Measurements from ENCODE around the gene TRPT1.

TRPT1 gene

DNA sequence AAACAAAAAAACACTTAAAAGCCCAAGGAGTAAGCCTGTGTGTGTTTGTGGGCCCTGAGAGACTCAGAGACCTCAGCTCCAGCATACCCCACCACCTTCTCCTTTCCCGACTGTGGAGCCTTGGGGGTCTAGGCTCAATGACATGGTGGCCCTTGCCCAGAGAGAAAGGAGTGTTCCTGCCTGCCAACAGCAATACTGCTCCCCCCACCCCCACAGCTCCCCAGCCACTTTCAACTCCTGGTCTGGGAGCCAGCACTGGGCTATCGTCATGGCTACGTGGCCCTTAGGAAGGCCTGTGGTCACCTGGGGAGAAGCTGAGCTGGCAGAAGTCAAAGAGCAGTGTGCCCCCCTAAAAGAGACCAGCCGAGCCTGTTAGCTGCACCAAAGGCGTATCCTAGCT is 18.1 kb upstream of the TRPT1 start:
- DNase-seq = no peak

DNA sequence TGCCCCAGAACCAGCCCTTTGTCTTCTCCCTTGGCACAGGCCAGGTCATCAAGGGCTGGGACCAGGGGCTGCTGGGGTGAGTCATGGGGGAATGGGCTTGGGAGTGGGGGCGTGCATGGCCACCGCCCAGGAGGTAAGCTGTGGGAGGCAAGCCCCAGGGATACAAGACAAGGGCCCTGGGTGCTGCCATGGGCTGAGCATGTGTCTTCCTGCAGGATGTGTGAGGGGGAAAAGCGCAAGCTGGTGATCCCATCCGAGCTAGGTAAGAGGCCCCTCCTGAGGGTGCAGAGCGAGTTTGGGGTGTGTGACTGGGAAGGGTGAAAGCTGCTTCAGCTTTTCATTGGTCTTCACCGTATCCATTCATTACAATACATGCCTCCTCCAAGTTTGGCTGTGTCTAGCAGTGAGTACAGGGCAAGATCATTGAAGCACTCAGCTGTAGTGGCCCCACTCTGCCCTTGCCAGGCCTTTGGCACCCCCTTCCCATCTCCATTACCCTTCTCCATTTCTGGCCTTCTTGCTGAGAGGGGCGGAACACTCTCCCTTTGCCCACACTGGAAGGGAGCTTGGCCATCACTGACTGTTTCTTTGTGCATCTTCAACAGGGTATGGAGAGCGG is 17.4 kb upstream of the TRPT1 start:
- DNase-seq = no peak

DNA sequence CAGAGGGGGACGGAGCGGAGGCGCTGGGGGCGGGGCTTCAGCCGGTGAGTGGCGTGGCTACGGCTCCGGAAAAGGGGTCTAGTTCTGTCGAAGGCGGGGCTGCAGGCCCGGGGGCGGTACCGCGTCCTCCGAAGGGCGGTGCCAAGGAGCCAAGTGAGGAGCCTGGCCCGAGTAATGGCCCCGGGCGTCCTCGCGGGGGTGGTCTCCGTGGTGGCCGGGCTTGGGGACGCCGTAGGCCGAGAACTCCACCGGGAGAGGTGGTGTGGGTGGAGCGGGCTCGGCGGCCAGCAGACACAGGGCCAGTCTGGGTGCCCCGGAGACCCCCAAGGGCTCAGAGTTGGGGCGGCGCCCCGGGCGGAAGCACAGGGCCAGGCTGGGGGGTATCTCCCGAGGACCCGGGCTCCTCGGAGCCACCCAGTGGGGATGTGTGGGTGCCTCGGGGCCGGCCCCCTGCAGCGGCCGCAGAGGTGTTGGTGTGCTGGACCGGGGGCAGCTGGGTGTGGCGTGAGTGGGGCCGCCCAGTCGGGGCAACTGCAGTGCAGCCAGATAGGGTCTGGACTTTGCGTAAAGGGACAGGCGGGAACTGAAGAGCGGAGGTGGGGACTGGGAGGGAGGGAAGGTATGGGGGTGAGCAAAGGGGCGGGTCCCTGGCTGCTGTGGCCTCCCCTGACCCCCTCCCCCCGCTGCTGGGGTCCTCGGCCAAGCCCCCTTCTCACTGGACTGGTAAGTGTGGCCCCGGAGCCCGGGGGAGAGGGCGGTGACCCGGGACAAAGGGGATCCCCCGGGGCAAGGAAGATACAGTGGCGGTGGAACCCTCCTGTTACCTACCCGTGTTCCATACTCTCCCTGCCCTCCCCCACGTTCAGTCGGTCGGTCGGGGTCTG is 15.7 kb upstream of the TRPT1 start:
- DNase-seq = no peak

DNA sequence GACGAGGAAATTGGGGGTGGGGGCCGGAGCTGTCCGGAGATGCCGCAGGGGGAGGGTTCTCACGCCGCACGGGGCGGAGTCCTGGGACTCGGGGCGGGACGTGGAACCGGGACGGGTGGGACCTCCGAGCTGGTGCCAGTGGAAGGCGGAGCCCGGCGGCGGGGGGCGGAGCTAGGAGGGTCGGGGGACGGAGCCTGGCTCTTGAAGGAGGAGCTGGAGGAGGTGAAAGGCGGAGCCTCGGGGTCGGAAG is 15.2 kb upstream of the TRPT1 start:
- peak; percentile 100 for DNase-seq

DNA sequence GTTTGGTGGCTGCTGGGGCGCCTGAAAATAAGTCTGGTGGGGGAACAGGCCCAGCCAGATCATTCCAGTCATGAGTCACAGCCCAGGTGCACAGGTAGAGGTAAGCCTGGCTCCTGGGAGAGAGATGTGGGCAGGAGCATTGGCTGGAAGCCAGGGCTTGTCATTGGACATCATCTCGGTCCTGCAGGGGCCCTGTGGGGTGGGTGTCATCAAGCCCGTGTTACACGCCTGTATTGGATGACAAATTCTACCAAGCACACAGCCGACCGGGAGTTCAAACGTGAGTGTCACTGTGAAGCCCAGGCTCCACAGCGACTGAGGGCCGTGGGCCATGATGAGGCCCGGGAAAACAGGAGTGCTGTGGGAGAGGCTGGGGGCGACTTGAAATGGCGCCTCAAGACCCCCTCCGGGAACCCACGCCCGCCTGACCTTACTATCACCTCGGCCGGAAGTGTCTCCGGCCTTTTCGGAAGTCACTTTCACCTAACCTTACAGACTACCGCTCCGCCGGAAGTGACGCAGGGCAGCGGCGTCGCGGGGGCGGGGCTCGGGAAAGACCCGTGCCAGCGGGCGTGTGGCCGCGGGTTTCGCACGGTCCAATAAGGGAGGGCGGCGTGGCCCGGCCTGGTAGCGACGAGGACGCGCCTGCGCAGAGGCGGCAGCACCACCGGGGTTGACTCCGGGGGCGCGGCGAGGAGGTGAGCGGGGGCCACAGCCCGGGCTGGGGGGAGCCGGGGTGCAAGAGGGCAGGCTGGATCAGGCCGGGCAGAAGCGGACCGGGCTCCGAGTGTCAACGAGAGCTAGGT is 14.7 kb upstream of the TRPT1 start, which contains the start of gene FKBP2:
TSS of gene FKBP2 (plus strand) at position 661 of the 806 bp plus-strand sequence. CDS start 1,293 bp downstream, outside the sequence.
- peak; percentile 99 for DNase-seq

DNA sequence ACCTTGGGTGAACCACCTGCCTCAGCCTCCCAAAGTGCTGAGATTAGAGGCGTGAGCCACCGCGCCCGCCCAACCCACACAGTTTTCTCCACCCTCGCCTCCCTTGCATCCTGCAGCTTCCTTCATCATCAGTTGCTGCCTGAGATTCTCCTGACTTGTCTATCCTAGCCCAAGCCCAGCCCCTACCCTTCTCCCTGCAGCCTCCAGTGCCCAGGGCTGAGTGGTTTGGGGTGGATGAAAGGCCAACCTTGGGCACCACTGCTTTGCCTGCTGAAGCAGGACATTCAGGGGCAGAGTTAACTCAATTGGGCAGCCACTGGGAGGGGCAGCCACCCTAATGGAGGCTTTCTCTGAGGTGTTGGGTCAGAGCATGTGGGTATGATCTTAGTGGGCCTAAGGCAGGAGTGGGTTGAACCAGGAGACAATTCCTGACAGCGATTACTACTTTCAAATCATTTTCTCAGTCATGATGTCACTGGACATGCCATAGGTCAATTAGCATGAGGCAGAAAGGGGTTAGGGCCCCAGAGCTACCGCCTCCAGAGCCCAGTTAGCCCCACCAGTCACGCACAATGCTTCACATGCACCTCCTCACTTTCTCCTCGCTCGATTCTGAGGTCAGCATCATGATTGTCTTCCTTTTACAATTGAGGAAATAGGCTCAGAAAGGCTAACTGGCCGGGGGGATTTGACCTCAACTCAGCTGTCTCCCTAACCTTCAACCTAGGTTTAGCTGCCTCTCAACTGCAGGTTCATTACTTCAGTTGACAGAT is 13.9 kb upstream of the TRPT1 start:
- DNase-seq = no peak

DNA sequence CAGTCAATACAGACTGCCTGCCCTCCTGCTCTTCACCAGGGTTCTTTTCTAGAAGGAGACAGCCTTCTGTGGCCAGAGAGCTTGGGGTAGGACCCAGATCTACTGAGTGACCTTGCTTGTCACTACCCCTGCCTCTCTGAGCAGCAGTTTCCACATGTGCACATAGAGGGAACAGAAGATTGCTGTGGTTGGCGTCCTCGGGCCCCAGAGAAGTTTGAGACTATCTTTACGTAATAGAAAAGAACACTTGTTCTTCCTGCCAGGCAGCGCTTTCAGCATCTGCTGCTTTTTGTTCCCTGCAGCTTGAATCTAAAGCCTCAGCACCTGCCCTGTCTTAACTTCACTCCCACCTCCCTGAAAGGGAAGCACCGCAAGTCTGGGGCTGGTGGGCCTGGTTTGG is 13.0 kb upstream of the TRPT1 start:
- DNase-seq = no peak

DNA sequence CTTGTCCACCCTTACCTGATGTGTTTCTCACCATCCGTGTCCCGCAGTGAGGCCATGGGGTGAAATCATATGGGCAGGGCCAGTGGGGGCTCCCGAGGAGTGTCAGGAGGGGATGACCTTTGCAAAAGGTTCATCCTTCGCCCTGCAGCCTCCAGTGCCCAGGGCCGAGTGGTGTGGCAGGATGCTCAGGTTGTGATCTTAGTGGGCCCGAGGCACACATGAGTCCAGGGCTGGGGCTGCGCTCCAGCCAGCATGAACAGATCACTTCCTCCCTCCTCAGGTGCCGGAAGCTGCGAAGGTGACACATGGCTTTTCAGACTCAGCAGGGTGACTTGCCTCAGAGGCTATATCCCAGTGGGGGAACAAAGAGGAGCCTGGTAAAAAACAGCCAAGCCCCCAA is 12.1 kb upstream of the TRPT1 start:
- DNase-seq = no peak

DNA sequence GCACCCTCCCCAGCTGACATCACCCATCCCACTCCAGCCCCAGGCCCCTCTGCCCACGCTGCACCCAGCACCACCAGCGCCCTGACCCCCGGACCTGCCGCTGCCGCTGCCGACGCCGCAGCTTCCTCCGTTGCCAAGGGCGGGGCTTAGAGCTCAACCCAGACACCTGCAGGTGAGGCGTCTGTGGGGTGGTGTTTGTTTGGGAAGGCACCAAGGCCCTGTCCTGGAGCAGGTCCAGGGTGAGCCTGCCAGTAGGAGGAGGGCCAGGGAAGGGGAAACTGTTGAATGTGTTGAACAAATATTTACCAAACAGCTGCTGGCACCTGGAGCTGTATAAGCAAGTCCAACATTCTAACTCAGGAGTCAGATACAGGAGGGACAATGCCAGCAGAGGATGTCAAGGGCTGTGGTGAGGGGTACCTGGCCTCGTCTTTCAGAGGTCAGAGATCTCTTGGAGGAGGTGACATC is 11.5 kb upstream of the TRPT1 start:
- DNase-seq = no peak

DNA sequence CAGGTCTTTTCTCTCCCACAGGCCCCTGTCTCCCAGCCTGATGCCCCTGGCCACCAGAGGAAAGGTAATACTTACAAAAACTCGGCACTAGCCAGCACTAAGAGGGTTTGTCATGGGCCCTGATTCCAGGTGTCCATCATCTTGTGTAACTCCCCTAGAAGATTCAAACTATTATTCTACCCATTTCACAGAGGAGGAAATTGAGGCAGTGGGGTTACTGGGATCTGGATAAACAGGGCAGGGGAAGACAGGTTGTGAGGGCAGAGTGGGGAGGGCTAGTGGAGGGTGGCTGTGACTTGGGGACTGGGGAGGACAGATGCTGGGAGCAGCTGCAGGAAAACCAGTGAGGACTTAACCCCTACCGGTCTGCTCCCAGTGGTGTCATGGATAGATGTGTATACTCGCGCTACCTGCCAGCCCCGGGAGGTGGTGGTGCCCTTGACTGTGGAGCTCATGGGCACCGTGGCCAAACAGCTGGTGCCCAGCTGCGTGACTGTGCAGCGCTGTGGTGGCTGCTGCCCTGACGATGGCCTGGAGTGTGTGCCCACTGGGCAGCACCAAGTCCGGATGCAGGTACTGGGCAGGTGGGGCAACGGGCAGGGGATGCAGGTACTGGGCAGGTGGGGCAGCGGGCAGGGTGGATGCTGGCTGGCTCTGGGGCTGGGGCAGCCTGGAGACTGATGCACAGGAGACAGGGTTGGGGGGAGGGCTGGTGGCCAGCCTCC is 9.6 kb upstream of the TRPT1 start:
- no peak for DNase-seq

DNA sequence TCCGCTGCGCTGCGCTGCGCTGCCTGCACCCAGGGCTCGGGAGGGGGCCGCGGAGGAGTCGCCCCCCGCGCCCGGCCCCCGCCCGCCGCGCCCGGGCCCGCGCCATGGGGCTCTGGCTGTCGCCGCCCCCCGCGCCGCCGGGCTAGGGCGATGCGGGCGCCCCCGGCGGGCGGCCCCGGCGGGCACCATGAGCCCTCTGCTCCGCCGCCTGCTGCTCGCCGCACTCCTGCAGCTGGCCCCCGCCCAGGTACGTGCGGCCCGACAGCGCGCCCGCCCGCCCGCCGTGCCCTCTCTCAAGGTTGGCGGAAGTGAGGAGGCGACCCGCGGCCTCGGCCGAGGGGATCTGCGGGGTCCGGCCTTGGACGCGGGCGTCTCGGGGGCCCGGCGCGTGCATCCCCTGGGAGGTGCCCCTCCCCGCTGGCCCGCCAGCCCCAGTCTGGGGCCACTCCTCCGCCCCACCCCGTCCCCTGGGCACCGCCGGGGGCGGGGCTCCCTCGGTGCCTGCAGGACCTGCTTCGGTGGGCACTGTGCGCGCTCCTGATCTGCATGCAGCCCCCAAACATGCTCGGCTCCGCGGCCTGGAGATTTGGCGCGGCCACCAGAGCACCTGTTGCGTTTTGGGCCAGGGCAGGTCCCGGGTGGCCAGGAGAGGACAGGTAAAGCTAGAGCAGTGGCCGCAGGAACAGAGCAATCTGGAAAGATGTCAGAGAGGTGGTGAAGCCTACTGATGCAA is 8.8 kb upstream of the TRPT1 start:
- peak; percentile 86 for DNase-seq

DNA sequence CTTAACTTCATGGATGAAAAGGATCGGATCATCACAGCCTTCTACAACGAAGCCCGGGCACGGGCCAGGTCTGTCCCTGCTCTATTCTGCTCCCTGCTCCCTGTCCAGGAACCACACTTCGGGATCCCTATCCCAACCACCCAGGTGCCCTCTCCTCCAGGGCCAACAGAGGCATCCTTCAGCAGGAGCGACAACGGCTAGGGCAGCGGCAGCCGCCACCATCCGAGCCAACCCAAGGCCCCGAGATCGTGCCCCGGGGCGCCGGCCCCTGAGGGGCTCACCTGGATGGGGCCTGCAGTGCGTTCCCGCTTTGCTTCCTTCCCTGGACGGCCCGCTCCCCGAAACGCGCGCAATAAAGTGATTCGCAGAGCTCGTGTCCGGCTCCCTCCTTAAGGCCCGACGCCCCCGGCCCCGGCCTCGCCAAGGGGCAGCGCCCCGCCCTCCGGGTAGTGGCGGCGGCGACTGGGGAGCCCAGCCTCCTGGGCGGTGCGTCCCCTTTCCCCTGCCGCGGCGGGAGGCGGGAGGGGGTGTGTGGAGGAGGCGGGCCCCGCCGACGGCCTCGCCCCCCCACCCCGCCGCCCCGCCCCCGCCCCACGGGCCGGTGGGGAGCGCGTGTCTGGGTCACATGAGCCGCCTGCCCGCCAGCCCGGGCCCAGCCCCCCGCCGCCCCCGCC is 8.1 kb upstream of the TRPT1 start, which contains the start of gene VEGFB:
TSS of gene VEGFB (plus strand) at position 672 of the 674 bp plus-strand sequence. CDS start 250 bp downstream, outside the sequence.
- DNase-seq = peak; percentile 91

DNA sequence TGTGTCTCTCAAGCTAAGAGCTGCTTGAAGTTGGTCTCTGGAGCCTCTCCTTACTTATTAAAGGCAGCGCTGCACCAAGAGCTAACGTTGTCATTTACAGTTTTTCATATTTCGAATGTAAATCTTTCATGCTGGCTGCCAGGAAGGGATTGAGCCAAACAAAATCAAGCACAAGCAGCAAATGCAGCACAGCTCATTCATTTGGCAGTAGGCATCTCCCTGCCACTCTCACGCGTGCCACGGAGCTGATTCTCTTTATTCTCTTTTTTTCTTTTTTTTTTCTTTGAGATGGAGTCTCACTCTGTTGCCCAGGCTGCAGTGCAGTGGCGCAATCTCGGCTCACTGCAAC is 7.0 kb upstream of the TRPT1 start:
- DNase-seq = no peak

DNA sequence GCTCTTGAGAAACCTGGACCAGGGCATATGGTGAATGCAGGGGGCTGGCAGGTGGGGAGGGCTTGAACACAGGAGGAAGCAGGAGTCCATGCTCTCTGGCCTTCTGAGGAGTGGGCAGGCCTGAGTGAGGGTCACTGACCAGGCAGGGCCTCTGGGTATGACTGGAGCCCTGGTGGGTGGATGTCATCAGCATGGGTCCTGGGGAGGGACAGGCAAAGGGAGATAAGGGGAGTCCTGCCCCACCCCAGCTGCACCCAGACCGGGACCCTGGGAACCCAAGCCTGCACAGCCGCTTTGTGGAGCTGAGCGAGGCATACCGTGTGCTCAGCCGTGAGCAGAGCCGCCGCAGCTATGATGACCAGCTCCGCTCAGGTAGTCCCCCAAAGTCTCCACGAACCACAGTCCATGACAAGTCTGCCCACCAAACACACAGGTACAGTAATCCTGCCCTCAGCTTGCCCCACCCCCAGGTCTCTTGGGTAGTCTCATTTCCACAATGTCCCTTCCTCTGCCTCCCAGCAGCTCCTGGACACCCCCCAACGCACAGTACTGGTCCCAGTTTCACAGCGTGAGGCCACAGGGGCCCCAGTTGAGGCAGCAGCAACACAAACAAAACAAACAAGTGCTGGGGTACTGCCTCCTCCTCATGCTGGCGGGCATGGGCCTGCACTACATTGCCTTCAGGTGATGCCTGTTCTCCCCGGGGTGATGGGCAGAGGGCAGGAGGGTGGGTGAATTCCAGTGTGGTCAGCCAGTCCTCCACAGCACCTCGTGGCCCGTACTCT is 6.4 kb upstream of the TRPT1 start:
- no peak for DNase-seq

DNA sequence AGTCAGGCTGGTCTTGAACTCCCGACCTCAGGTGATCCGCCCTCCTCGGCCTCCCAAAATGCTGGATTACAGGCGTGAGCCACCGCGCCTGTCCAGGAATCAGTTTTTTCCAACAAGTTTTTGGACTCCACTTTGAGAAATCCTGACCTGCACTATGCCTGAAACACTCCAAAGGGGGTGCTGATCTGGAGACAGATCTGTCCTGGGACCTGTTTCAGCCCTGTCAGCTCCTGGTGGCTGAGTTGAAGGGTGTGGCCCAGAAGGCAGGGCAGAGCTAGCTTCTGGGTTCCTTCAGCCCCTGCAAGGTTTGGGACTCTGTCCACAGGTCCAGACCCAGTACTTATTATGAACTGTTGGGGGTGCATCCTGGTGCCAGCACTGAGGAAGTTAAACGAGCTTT is 5.6 kb upstream of the TRPT1 start:
- DNase-seq = no peak

DNA sequence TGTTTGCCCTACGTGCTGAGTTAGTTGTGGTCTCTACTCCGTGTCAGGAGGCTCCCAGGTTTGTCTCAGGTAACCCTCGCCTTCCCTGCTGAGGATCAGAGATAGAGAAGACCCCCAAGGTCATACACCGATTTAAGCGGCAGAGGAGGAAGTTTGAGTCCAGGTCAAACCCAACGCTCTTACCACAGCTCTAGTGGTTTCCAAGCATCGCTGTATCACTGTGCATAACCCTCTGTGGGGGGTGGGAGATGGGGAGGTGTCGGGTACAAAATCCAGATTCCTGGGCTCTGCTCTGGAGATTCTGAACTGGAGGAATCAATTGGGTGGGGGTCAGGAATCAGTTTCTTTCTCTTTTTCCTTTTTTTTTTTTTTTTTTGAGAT is 5.0 kb upstream of the TRPT1 start:
- DNase-seq = no peak

DNA sequence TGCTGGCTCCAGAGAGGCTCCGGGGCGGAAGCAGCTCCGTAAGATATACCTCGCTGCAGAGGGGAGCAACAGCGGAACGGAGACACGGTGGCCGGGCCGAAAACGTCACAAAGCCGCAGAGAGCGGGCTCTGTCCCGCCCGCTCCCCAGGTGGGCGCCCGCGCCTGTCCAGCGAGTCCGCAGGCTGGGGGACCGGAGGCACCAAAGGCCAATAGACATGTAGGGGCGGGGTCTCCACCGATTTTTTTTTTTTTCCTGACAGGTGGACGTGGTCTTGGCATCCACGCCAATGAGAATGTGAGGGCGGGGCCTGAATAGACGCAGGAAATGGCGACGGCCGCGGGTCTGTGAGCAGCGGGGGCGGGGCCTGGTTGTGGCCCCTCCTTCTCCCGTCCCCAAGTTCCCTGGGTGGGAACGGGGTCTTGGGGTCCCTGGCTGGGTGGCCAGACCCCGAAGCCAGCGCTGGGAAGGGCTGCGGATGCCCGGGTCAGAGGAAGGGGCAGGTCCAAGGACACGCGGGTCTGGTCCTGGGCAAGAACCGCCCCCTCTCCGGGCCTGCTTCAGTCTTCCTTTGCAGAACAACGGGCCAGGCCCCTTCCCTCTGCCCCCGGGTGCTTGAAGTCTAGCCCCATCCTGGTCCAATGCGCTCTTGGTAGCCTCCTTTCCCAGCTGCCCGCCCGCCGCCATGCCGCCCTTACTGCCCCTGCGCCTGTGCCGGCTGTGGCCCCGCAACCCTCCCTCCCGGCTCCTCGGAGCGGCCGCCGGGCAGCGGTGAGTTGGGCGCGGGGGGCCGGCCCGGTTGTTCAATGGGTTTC is 4.4 kb upstream of the TRPT1 start, which contains the start of gene DNAJC4:
TSS of gene DNAJC4 (plus strand) at position 378 of the 814 bp plus-strand sequence. CDS start at position 685, 307 bp downstream.
- peak; percentile 95 for DNase-seq

DNA sequence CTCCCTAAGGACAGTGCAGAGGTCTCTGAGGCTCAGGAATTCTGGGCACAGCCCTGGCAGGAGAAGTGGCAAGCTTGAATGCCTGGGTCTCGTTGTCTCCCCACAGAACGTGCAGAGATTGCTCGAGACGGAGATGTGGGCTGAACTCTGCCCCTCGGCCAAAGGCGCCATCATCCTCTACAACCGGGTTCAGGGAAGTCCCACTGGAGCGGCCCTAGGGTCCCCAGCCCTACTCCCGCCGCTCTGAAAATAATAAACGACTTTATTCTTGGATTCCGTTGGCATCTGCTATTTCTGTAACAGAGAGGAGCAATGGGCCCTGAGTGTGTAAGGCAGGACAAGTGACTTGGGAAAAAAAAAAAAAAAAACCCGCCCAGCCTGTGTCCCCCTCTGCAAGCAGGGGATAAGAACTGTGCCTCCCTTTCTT is 3.8 kb upstream of the TRPT1 start:
- DNase-seq = no peak

All from activated effector memory CD4-positive, alpha-beta T cell treated with anti-CD3 and anti-CD28 coated beads, Interleukin-2, amount 50 U/mL, for 16 hours (primary cell).